Measurements from ENCODE around the gene UBFD1.

DNA sequence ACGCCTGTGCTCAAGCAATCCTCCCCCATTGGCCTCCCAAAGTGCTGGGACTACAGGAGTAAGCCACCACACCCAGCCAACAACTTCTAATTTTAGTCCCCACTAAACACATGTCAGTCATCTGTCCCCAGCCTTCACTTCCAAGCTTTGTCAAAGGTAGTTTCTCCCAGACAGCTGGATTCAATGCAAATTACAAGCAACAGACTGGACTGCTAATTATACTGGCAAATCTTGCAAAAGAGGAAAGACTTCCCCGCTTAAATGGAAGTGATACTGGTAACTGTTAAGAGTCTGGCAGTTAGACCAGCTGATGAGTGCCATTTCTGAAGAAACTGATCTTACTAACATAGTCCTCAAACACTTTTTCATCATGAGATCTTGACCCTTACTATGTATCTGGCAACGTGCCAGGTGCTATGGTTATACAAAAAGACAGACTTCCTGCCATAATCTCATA lies 39.1 kb upstream of the UBFD1 start:
- TF ChIP-seq, protein P1, sequence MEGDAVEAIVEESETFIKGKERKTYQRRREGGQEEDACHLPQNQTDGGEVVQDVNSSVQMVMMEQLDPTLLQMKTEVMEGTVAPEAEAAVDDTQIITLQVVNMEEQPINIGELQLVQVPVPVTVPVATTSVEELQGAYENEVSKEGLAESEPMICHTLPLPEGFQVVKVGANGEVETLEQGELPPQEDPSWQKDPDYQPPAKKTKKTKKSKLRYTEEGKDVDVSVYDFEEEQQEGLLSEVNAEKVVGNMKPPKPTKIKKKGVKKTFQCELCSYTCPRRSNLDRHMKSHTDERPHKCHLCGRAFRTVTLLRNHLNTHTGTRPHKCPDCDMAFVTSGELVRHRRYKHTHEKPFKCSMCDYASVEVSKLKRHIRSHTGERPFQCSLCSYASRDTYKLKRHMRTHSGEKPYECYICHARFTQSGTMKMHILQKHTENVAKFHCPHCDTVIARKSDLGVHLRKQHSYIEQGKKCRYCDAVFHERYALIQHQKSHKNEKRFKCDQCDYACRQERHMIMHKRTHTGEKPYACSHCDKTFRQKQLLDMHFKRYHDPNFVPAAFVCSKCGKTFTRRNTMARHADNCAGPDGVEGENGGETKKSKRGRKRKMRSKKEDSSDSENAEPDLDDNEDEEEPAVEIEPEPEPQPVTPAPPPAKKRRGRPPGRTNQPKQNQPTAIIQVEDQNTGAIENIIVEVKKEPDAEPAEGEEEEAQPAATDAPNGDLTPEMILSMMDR (IDR thresholded peaks at IDR 0.05) = no peak
- no peak for TF ChIP-seq POLR2A (IDR thresholded peaks at IDR 0.05)
